HepG2 (cell line): Measurements from ENCODE around the gene TMEM267.

Experiments
- CEBPB ChIP-seq: IDR thresholded peaks from 2 replicates; pipeline ENCODE4 v1.6.1; 2011; ENCODE audit warnings: low read depth, low read length, improper control_type of control experiment, borderline replicate concordance
- EP300 ChIP-seq, 3 experiments: sonication (generic) in 1 of 3; formaldehyde crosslinking in 1 of 3; IDR thresholded peaks; 2 replicates each; pipeline versions ENCODE4 v1.5.1 to v1.6.1; 2011 to 2020; ENCODE audit warnings: low read depth in 2 of 3, low read length in 2 of 3, borderline replicate concordance in 1 of 3, improper control_type of control experiment in 1 of 3, mild to moderate bottlenecking in 1 of 3, missing genetic modification reagents in 1 of 3, moderate library complexity in 1 of 3
- RAD51 ChIP-seq: fragments of 450-650 bp; IDR thresholded peaks from 2 replicates; pipeline ENCODE4 v1.6.1; 2016; ENCODE audit warnings: borderline replicate concordance
- TF ChIP-seq, protein P1 (sequence below): sonication (generic); formaldehyde crosslinking; IDR thresholded peaks from 2 replicates; pipeline ENCODE4 v1.4.0; 2020; ENCODE audit warnings: missing genetic modification reagents
- TF ChIP-seq, protein P2 (sequence below): sonication (generic); formaldehyde crosslinking; IDR thresholded peaks from 2 replicates; pipeline ENCODE4 v1.4.0; 2020; ENCODE audit warnings: missing genetic modification reagents

DNA sequence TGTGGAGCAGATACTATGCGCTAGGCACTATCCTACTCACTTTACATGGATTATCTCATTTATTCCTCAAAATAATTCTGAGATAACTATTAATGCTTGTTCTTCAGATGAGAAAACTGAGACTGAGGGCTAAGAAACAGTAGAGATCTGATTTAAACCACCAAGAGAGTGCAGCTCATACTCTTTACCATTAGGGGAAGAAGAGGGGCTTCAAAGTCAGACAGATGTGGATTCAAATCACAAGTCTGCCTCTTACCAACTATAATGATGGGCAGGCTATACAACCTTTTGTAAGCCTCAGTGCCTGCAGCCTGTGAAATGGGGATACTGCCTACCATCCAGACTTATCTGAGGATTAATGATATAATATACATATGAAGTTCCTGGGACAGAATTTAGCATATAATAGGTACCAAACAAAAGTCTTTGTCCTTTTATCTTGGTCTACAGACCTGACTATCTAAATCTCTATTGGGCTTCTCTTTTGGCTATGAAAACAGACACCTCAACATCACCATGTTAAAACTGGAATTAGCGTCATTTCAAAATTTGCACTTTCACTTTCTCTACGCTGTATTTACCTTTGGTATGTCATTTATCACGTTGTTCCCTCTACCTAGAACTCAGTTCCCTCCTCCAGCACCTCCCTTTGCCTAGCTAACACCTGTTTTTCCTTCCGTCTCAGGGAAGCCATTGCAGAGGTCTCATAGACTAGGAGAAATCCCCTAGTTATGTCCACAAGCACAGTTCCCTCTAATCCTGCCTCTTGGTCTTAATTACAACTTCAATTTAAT lies 13.8 kb upstream of the TMEM267 start:
- TF ChIP-seq EP300 (IDR thresholded peaks at IDR 0.05; ENCODE audit: low read depth in 2 of 2, low read length in 2 of 2), result no peak
- TF ChIP-seq EP300 (CRISPR knock-in tag; IDR thresholded peaks at IDR 0.05; ENCODE audit: borderline replicate concordance), result no peak
- TF ChIP-seq, protein P1, sequence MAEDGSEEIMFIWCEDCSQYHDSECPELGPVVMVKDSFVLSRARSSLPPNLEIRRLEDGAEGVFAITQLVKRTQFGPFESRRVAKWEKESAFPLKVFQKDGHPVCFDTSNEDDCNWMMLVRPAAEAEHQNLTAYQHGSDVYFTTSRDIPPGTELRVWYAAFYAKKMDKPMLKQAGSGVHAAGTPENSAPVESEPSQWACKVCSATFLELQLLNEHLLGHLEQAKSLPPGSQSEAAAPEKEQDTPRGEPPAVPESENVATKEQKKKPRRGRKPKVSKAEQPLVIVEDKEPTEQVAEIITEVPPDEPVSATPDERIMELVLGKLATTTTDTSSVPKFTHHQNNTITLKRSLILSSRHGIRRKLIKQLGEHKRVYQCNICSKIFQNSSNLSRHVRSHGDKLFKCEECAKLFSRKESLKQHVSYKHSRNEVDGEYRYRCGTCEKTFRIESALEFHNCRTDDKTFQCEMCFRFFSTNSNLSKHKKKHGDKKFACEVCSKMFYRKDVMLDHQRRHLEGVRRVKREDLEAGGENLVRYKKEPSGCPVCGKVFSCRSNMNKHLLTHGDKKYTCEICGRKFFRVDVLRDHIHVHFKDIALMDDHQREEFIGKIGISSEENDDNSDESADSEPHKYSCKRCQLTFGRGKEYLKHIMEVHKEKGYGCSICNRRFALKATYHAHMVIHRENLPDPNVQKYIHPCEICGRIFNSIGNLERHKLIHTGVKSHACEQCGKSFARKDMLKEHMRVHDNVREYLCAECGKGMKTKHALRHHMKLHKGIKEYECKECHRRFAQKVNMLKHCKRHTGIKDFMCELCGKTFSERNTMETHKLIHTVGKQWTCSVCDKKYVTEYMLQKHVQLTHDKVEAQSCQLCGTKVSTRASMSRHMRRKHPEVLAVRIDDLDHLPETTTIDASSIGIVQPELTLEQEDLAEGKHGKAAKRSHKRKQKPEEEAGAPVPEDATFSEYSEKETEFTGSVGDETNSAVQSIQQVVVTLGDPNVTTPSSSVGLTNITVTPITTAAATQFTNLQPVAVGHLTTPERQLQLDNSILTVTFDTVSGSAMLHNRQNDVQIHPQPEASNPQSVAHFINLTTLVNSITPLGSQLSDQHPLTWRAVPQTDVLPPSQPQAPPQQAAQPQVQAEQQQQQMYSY (CRISPR knock-in tag), result no peak
- no peak for TF ChIP-seq CEBPB
- no peak for TF ChIP-seq RAD51
- TF ChIP-seq, protein P2, sequence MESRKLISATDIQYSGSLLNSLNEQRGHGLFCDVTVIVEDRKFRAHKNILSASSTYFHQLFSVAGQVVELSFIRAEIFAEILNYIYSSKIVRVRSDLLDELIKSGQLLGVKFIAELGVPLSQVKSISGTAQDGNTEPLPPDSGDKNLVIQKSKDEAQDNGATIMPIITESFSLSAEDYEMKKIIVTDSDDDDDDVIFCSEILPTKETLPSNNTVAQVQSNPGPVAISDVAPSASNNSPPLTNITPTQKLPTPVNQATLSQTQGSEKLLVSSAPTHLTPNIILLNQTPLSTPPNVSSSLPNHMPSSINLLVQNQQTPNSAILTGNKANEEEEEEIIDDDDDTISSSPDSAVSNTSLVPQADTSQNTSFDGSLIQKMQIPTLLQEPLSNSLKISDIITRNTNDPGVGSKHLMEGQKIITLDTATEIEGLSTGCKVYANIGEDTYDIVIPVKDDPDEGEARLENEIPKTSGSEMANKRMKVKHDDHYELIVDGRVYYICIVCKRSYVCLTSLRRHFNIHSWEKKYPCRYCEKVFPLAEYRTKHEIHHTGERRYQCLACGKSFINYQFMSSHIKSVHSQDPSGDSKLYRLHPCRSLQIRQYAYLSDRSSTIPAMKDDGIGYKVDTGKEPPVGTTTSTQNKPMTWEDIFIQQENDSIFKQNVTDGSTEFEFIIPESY (CRISPR knock-in tag), result no peak
